CD4-positive, CD25-positive, alpha-beta regulatory T cell (primary cell): Measurements from ENCODE around the gene BRD8. TPM values are rescaled to one million over a fixed set of nuclear protein-coding genes. Genes with fewer than 3 reads are reported as not detected.

ENCODE experiments used
- ATAC-seq, 2 donors: fragments of 150-1000 bp; cut with Tn5 transposase; one replicate each; pipeline ENCODE4 v1.10.0; 2021; ENCODE audit warnings: low read depth in 2 of 2, moderate number of reproducible peaks in 2 of 2, moderate library complexity in 1 of 2
- DNase-seq, 3 donors: peaks; one replicate each; pipeline versions ENCODE4 v3.0.0 to v3.0.0-alpha.2; 2012 to 2022; ENCODE audit warnings: mixed read lengths in 1 of 3
- H3K27ac ChIP-seq: one replicate; pipeline ENCODE4 v1.7.0; 2013; ENCODE audit warnings: mild to moderate bottlenecking, low read length; ENCODE audit not compliant: insufficient read depth, poor library complexity, severe bottlenecking
- H3K27me3 ChIP-seq: one replicate; pipeline ENCODE4 v1.7.0; 2013; ENCODE audit warnings: low read length; ENCODE audit not compliant: control insufficient read depth, insufficient read depth
- H3K36me3 ChIP-seq: one replicate; pipeline ENCODE4 v1.7.0; 2013; ENCODE audit warnings: mild to moderate bottlenecking, low read length, moderate library complexity; ENCODE audit not compliant: control insufficient read depth, insufficient read depth
- H3K4me1 ChIP-seq: 2 replicates; pipeline ENCODE4 v1.7.0; 2013; ENCODE audit warnings: mild to moderate bottlenecking, low read length; ENCODE audit not compliant: insufficient read depth, control insufficient read depth, poor library complexity, severe bottlenecking
- H3K4me3 ChIP-seq: one replicate; pipeline ENCODE4 v1.7.0; 2013; ENCODE audit warnings: low read depth, mild to moderate bottlenecking, low read length, moderate library complexity
- H3K9me3 ChIP-seq, 2 experiments: 1 replicate in 1 of 2; 2 replicates in 1 of 2; pipeline ENCODE4 v1.7.0; 2013; ENCODE audit warnings: low read length in 2 of 2, mild to moderate bottlenecking in 1 of 2, moderate library complexity in 1 of 2; ENCODE audit not compliant: control insufficient read depth in 2 of 2
- H3K27ac Mint-ChIP-seq, 3 donors: one replicate each; pipeline ENCODE4 v1.8.0; 2020 to 2022; ENCODE audit warnings: mild to moderate bottlenecking in 3 of 3, mixed read lengths in 3 of 3, moderate library complexity in 2 of 3
- H3K27me3 Mint-ChIP-seq: one replicate; pipeline ENCODE4 v1.8.0; 2022; ENCODE audit warnings: mild to moderate bottlenecking, mixed read lengths
- H3K36me3 Mint-ChIP-seq: one replicate; pipeline ENCODE4 v1.8.0; 2020; ENCODE audit warnings: mixed read lengths
- H3K4me1 Mint-ChIP-seq, 4 donors: one replicate each; pipeline ENCODE4 v1.8.0; 2020 to 2022; ENCODE audit warnings: mixed read lengths in 4 of 4, mild to moderate bottlenecking in 1 of 4
- H3K4me3 Mint-ChIP-seq, 4 donors: one replicate each; pipeline ENCODE4 v1.8.0; 2020 to 2022; ENCODE audit warnings: mild to moderate bottlenecking in 4 of 4, mixed read lengths in 4 of 4, moderate library complexity in 3 of 4
- H3K9me3 Mint-ChIP-seq, 7 donors: one replicate each; pipeline ENCODE4 v1.8.0; 2020 to 2022; ENCODE audit warnings: mixed read lengths in 7 of 7, mild to moderate bottlenecking in 3 of 7, moderate library complexity in 2 of 7
- polyA plus RNA-seq, 4 donors: library from polyadenylated mRNA; unstranded; fragments of 300-500 nt; fragmentation: Illumina TruSeq; gene quantifications; one replicate each; pipeline ENCODE4 v1.2.3, GENCODE V29; 2021
- total RNA-seq: library from RNA; stranded (reverse); gene quantifications from one replicate; pipeline ENCODE4 v1.2.3, GENCODE V29; 2022

BRD8 gene
- total and polyA plus RNA-seq, 5 donors from 2014 or later: 19.5 to 32.9 (median 20.9) TPM

DNA sequence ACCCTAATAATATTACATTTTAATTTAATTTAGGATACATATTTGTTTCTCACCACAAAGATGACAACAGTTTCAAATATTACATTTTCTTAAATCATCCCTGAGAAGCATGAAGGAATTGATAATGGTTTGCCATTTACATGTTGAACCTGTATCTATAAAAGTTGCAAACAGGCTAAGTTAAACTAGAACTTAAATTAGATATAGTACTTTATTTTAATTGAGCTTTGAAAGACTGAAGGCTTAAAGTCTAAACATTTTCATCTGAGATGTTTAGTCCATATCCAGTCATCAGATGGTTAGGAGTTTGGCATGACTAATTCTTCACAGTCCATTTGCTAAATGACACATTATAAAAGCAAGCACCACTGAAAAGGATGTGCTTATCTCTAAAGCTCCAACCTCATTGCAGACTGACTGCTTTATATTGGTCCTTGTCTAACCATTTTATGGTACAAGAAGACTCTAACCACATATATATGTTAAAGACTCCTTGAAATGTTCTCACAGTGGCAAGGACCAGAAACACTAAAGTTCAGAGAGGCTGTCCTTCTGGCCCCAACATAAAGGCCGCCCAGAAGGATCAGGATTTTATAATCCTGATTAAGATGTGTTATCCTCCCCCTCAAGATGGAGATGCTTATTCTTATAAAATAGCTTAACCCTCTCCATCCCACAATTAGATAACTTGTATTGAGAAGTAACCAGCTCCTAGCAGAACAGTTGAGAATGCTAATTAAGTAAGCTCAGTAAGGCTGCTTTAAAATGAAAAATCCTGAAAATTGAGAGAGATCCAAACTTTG is 68.8 kb downstream of the BRD8 start:
- Histone ChIP-seq H3K4me1 (no peaks in the 10 kb centered on the region), H3K27ac (no peak overlapping the region), H3K27me3 (peaks cover 2% of the 10 kb centered on the region), H3K4me3 (no peak overlapping the region), H3K36me3 (no peaks in the 10 kb centered on the region), H3K9me3 (no peaks in the 10 kb centered on the region)
- no peak overlapping the region for H3K4me3 Mint-ChIP-seq
- peaks cover 0 to 1% (median 0%) of the 10 kb centered on the region in 7 donors for H3K9me3 Mint-ChIP-seq
- peaks cover 26% of the 10 kb centered on the region for H3K27me3 Mint-ChIP-seq
- no peak for ATAC-seq
- no peaks in the 10 kb centered on the region for H3K36me3 Mint-ChIP-seq
- no peak for DNase-seq
- H3K27ac Mint-ChIP-seq: no peak overlapping the region
- no peaks in the 10 kb centered on the region for H3K4me1 Mint-ChIP-seq

DNA sequence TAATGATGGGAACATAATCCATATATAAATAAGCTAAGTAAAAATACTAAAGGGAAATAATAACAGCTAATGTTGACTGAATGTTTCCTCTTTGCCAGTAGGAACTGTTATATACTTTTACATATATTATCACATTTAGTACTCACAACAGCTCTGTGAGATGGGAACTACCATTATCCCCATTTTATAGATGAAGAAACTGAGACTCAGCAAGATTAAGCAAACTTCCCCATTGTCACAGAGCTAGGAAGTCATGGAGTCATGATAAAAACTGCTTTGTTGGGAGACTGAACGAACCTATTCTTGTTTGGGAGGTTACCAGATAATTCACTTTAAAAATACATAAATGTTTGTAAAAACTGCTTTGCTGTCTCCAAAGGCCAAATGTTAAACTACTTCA is 71.2 kb downstream of the BRD8 start:
- Mint-ChIP-seq H3K9me3 (peaks cover 0 to 1% (median 0%) of the 10 kb centered on the region in 7 donors), H3K36me3 (no peaks in the 10 kb centered on the region), H3K4me3 (no peak overlapping the region), H3K27ac (no peak overlapping the region), H3K27me3 (peaks cover 33% of the 10 kb centered on the region), H3K4me1 (peaks cover 0 to 3% (median 0%) of the 10 kb centered on the region in 4 donors)
- H3K9me3 ChIP-seq: no peaks in the 10 kb centered on the region
- no peaks in the 10 kb centered on the region for H3K36me3 ChIP-seq
- H3K4me3 ChIP-seq: no peak overlapping the region
- no peak overlapping the region for H3K27ac ChIP-seq
- ATAC-seq: no peak
- no peaks in the 10 kb centered on the region for H3K4me1 ChIP-seq
- H3K27me3 ChIP-seq: peaks cover 2% of the 10 kb centered on the region
- no peak for DNase-seq

DNA sequence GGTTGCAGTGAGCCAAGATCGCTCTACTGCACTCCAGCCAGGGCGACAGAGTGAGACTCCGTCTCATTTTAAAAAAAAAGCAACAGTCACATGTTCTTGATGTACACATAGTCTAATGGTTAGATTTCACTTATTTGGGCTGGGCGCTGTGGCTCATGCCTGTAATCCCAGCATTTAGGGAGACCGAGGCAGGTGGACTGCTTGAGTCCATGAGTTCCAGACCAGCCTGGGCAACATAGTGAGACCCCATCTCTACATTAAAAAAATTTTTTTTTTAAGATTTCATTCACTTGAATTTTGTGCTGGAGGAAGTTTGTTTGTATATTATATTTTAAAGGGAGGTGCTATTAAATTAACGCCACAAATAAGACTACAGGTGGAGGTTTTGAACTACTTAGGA is 72.7 kb downstream of the BRD8 start:
- H3K4me1 ChIP-seq: no peaks in the 10 kb centered on the region
- Mint-ChIP-seq H3K27me3 (peaks cover 26% of the 10 kb centered on the region), H3K36me3 (no peaks in the 10 kb centered on the region), H3K4me3 (no peak overlapping the region), H3K27ac (no peak overlapping the region), H3K4me1 (peaks cover 0 to 3% (median 0%) of the 10 kb centered on the region in 4 donors), H3K9me3 (peaks cover 0 to 3% (median 0%) of the 10 kb centered on the region in 7 donors)
- DNase-seq (no peak), ATAC-seq (no peak)
- no peaks in the 10 kb centered on the region for H3K9me3 ChIP-seq
- H3K27ac ChIP-seq: no peak overlapping the region
- H3K36me3 ChIP-seq: no peaks in the 10 kb centered on the region
- peaks cover 2% of the 10 kb centered on the region for H3K27me3 ChIP-seq
- H3K4me3 ChIP-seq: no peak overlapping the region

DNA sequence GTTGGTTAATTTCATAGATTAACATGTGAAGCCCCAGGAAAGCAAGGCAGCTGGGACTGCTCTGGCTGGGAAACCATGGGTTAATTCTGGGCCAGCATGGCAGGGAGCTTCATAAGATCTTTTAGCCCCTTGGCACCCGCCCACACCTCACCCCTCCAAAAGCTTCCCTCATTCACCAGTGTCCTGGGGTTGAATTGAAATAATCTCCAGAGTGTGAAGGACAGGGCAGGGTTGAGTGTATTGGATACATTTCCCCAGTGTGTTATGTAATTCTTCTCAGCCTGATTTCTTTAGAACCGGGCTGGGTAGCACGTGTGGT is 75.2 kb downstream of the BRD8 start:
- H3K27me3 ChIP-seq: no peaks in the 10 kb centered on the region
- ATAC-seq (no peak), DNase-seq (no peak)
- no peak overlapping the region for H3K4me3 ChIP-seq
- H3K36me3 ChIP-seq: no peaks in the 10 kb centered on the region
- no peaks in the 10 kb centered on the region for H3K9me3 ChIP-seq
- Mint-ChIP-seq H3K27me3 (peaks cover 26% of the 10 kb centered on the region), H3K4me3 (no peak overlapping the region), H3K27ac (no peak overlapping the region), H3K36me3 (no peaks in the 10 kb centered on the region), H3K9me3 (peaks cover 0 to 2% (median 0%) of the 10 kb centered on the region in 7 donors), H3K4me1 (peaks cover 0 to 3% (median 0%) of the 10 kb centered on the region in 4 donors)
- no peak overlapping the region for H3K27ac ChIP-seq
- no peaks in the 10 kb centered on the region for H3K4me1 ChIP-seq

DNA sequence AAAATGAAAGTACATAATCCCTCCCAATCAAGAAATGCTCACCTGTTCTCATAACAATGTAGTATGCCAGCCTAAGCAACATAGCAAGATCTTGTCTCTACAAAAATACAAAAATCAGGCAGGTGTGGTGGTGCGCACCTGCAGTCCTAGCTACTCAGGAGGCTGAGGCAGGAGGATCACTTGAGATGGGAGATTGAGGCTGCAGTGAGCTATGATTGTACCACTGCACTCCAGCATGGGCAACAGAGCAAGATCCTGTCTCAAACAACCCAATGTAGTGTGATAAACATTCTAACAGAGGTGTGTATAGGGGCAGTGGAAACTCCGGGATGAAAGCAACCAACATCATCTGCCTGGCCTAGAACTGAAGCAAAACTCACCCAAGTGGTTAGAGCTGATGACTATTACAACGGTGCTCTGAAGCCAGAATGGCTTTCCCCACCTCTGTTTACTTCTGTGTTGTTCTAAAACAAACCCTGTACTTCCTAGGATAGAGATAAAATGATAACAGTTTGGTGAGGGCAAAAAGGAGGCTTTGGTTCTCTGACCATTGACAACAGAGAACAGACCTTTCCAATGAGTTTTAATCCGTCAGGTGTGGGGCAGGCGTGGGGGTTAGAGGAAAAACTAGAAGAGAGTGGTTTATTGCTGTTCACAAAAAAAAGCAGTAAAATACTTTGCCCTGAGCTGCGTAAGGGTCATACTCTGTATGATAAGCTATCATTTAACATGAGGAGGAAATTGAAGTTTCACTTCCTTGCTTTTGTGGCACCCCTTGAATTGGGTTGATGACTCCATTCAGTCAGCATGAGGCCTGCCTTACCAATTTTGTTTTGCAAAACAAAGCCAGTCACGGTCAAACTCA is 75.7 kb downstream of the BRD8 start:
- Mint-ChIP-seq H3K27me3 (peaks cover 26% of the 10 kb centered on the region), H3K36me3 (no peaks in the 10 kb centered on the region), H3K4me1 (peaks cover 0 to 3% (median 0%) of the 10 kb centered on the region in 4 donors), H3K4me3 (no peak overlapping the region), H3K9me3 (peaks cover 0 to 2% (median 0%) of the 10 kb centered on the region in 7 donors), H3K27ac (no peak overlapping the region)
- ATAC-seq: peak in 1 of 2 donors; percentile 18
- Histone ChIP-seq H3K4me1 (no peaks in the 10 kb centered on the region), H3K27me3 (no peaks in the 10 kb centered on the region), H3K27ac (no peak overlapping the region), H3K9me3 (no peaks in the 10 kb centered on the region), H3K4me3 (no peak overlapping the region), H3K36me3 (no peaks in the 10 kb centered on the region)
- no peak for DNase-seq

DNA sequence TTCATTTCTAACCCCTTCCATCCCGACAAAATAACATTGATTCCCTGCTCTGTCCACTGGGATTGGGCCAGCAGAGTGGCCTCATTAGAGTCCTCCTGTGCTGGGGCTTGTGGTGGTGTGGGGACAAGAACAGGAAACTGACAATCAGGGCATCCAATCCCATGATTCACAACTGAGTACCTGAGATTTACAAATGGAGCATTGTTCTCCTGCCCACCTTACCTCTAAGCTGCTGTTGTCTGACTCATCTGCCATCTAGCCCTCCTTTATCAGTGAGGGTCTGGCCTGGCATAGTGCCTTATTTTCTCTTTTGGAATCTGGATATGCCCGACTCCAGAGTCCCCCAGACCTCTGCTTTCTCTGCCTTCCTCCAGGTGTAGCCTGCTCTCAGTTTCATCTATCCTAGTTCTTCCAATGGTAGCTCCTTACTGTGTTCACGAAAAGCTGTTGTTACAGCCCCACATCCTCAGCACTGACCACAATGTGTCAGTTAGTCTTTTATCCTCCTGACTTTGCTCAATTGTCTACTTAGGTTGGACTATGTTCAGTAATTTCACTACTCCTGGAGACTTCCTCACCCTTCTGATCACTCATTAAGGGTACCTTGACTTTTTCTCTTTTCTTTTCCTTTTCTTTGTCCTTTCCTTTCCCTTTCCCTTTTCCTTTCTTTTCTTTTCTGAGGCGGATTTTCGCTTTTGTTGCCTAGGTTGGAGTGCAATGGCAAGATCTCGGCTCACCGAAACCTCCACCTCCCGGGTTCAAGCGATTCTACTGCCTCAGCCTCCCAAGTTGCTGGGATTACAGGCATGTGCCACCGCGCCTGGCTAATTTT is 81.2 kb downstream of the BRD8 start:
- H3K4me3 Mint-ChIP-seq: no peak overlapping the region

DNA sequence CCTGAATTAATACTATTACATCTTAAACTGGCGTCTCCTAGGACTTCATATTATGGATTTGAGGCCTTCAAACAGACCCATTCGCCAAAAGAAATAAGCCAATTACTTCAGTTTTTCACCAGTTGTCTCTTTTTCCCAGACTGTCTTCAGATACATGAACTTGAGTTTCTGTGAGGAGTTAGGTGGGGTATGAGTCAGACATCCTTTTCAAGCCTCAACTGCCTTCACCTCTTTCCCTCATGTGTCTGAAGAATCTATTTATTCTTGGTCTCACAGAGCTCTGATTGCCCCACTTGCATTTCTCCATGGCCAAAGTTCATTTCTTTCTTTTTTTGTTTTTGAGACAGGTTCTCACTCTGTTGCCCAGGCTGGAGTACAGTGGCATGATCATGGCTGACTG is 82.1 kb downstream of the BRD8 start:
- Mint-ChIP-seq H3K36me3 (no peaks in the 10 kb centered on the region), H3K27ac (no peak overlapping the region), H3K4me3 (no peak overlapping the region), H3K4me1 (peaks cover 0 to 20% (median 2%) of the 10 kb centered on the region in 4 donors), H3K27me3 (peaks cover 19% of the 10 kb centered on the region), H3K9me3 (peaks cover 0 to 2% (median 0%) of the 10 kb centered on the region in 7 donors)
- Histone ChIP-seq H3K9me3 (no peaks in the 10 kb centered on the region), H3K27ac (no peak overlapping the region), H3K36me3 (no peaks in the 10 kb centered on the region), H3K4me1 (no peaks in the 10 kb centered on the region), H3K4me3 (no peak overlapping the region), H3K27me3 (peaks cover 3% of the 10 kb centered on the region)
- ATAC-seq: no peak
- DNase-seq: peak in 1 of 3 donors; percentile 33

More for the DNA sequence above, 81.2 kb downstream of the BRD8 start:
- Mint-ChIP-seq H3K36me3 (no peaks in the 10 kb centered on the region), H3K27ac (no peak overlapping the region), H3K9me3 (peaks cover 0 to 2% (median 0%) of the 10 kb centered on the region in 7 donors), H3K27me3 (peaks cover 20% of the 10 kb centered on the region), H3K4me1 (peaks cover 0 to 19% (median 2%) of the 10 kb centered on the region in 4 donors)
- no peaks in the 10 kb centered on the region for H3K4me1 ChIP-seq
- DNase-seq (no peak), ATAC-seq (no peak)
- H3K27me3 ChIP-seq: peaks cover under 1% of the 10 kb centered on the region
- H3K4me3 ChIP-seq: no peak overlapping the region
- H3K9me3 ChIP-seq: no peaks in the 10 kb centered on the region
- no peaks in the 10 kb centered on the region for H3K36me3 ChIP-seq
- H3K27ac ChIP-seq: no peak overlapping the region
